SK-N-MC (cell line): ENCODE data around the gene BRINP1.

Source experiments
- EZH2 ChIP-seq: fragments of 200-600 bp; sonication (generic); IDR thresholded peaks from one replicate; pipeline ENCODE4 v1.6.1; 2017; ENCODE audit warnings: antibody characterized with exemption
- FOXP2 ChIP-seq: optimal IDR thresholded peaks from 2 replicates; pipeline ENCODE3; 2011; ENCODE audit warnings: mild to moderate bottlenecking, moderate library complexity; ENCODE audit not compliant: insufficient read depth; ENCODE audit errors: extremely low read length, control extremely low read depth
- POLR2AphosphoS5 ChIP-seq: IDR thresholded peaks from 2 replicates; pipeline ENCODE4 v1.6.1; 2012; ENCODE audit warnings: mild to moderate bottlenecking, low read depth, low read length, borderline replicate concordance

DNA sequence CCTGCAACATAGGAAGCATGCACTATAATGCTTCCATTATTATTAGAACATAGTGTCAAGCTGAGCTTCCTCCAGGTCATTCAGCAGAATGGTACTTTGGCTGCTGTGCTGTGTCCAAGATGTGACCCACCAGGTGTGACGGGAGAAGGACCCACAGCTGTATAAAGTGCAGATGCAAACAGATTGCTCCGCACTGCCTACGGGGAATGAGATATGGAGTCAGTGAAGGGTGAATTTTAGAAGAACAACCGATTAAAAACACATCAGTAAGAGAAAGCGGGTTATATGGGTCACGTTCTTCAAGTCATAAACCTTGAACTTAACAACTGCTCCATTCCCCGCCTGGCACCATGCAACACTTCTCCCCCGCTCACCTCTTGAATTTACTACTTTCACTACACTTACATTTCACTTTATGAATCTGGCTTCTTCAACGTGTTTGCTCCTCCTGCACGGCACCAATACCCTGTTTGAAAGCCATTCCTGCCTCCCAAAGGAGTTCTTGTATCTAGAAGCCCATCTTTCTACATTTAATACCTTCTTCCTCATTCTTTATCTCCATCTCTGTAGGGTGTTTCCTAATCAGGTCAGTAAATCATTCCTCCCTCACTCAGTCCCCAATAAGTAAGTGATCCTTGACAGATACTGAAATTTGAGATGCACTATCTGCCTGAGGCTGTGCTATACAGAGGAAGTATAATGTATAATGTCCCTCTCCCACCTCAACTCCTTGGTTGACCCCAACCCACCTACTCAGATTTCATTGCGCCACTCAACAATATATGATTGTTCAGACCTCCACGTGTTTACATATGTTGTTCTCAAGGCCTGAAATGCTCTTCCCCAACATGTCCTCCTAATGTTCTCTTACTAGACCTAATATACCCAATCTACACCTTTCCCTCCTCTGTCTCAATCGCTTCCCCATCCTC is 25.9 kb downstream of the BRINP1 start:
- TF ChIP-seq EZH2 (no peak), POLR2AphosphoS5 (no peak), FOXP2 (no peak)
